Measurements from ENCODE around the gene CELF6.

GRCh38 chr15:72242775-72243370 lies 77.1 kb downstream of the CELF6 start:
- no peak for TF ChIP-seq CTCF (IDR thresholded peaks at IDR 0.05; ENCODE audit: low read length)
- TF ChIP-seq EZH2 (optimal IDR thresholded peaks at IDR 0.05; ENCODE audit: low read depth, low read length), result no peak

All from MM.1S (cell line).